Inflammatory macrophage (primary cell): ENCODE results near the gene COX4I1.

Experiments used
- DNase-seq, 2 donors: peaks; one replicate each; pipeline ENCODE4 v3.0.0-alpha.2; 2020 to 2022

COX4I1 gene

GRCh38 chr16:85768199-85768598 lies 31.3 kb upstream of the COX4I1 start:
- DNase-seq: no peak

GRCh38 chr16:85770741-85771140 lies 28.8 kb upstream of the COX4I1 start:
- DNase-seq: no peak

- no peak for DNase-seq
These were observed 26.5 kb upstream of the COX4I1 start for GRCh38 chr16:85773044-85773443.

- DNase-seq: no peak
These were observed 25.4 kb upstream of the COX4I1 start for GRCh38 chr16:85774136-85774535.

- no peak for DNase-seq
These were observed 24.7 kb upstream of the COX4I1 start for GRCh38 chr16:85774811-85775210.

- no peak for DNase-seq
These were observed 21.7 kb upstream of the COX4I1 start for GRCh38 chr16:85777583-85778310.

- DNase-seq: no peak
These were observed 20.6 kb upstream of the COX4I1 start for GRCh38 chr16:85778873-85779272.

GRCh38 chr16:85780281-85780680 lies 19.2 kb upstream of the COX4I1 start:
- no peak for DNase-seq

GRCh38 chr16:85781156-85781555 lies 18.3 kb upstream of the COX4I1 start:
- DNase-seq: no peak

- DNase-seq: no peak
These were observed 17.7 kb upstream of the COX4I1 start for GRCh38 chr16:85781695-85782370.

- peak; percentile 28 to 39 for DNase-seq
These were observed 17.0 kb upstream of the COX4I1 start for GRCh38 chr16:85782451-85782850.

- DNase-seq: no peak
These were observed 16.1 kb upstream of the COX4I1 start for GRCh38 chr16:85783441-85783840.

GRCh38 chr16:85784813-85785212 lies 14.7 kb upstream of the COX4I1 start:
- no peak for DNase-seq

- DNase-seq: no peak
These were observed 13.6 kb upstream of the COX4I1 start for GRCh38 chr16:85785927-85786326.

GRCh38 chr16:85788819-85789218 lies 10.7 kb upstream of the COX4I1 start:
- no peak for DNase-seq

- no peak for DNase-seq
These were observed 9.7 kb upstream of the COX4I1 start for GRCh38 chr16:85789773-85790172.

- DNase-seq: no peak
These were observed 5.7 kb upstream of the COX4I1 start for GRCh38 chr16:85793662-85794298.

GRCh38 chr16:85794696-85795095 lies 4.8 kb upstream of the COX4I1 start:
- no peak for DNase-seq

GRCh38 chr16:85796152-85796551 lies 3.3 kb upstream of the COX4I1 start:
- DNase-seq: no peak

GRCh38 chr16:85796599-85796998 lies 2.9 kb upstream of the COX4I1 start:
- no peak for DNase-seq

GRCh38 chr16:85798283-85798776 lies 1.2 kb upstream of the COX4I1 start:
- no peak for DNase-seq

GRCh38 chr16:85798901-85799496 lies 496 bp upstream of the COX4I1 start:
- DNase-seq: peak; percentile 32 to 54

GRCh38 chr16:85800321-85800669 lies 800 bp downstream of the COX4I1 start:
- DNase-seq: no peak
